PFSK-1 (cell line): ENCODE results near the gene NTN3.

Experiments used
- FOXP2 ChIP-seq: optimal IDR thresholded peaks from 2 replicates; pipeline ENCODE3; 2011; ENCODE audit warnings: borderline replicate concordance, control low read depth, inconsistent platforms; ENCODE audit not compliant: insufficient read depth; ENCODE audit errors: extremely low read length, extremely low read depth
- POLR2AphosphoS5 ChIP-seq: IDR thresholded peaks from 2 replicates; pipeline ENCODE4 v1.6.1; 2012; ENCODE audit warnings: low read depth, mild to moderate bottlenecking, control low read depth, low read length, moderate library complexity
- SIN3A ChIP-seq: IDR thresholded peaks from 2 replicates; pipeline ENCODE4 v1.6.1; 2012; ENCODE audit warnings: mild to moderate bottlenecking, low read length, moderate library complexity, borderline replicate concordance; ENCODE audit not compliant: insufficient read depth
- TAF1 ChIP-seq: IDR thresholded peaks from 2 replicates; pipeline ENCODE4 v1.6.1; 2012; ENCODE audit warnings: low read length, control low read depth, borderline replicate concordance; ENCODE audit not compliant: insufficient read depth
- TF ChIP-seq, protein P1 (sequence below), 2 experiments: IDR thresholded peaks; 2 replicates each; pipeline versions ENCODE4 v1.6.1 to v1.8.0; 2011 to 2012; ENCODE audit warnings: low read depth in 2 of 2, low read length in 2 of 2, control low read depth in 1 of 2, inconsistent platforms in 1 of 2, mild to moderate bottlenecking in 1 of 2, moderate library complexity in 1 of 2; ENCODE audit not compliant: insufficient read depth in 1 of 2

NTN3 gene

DNA sequence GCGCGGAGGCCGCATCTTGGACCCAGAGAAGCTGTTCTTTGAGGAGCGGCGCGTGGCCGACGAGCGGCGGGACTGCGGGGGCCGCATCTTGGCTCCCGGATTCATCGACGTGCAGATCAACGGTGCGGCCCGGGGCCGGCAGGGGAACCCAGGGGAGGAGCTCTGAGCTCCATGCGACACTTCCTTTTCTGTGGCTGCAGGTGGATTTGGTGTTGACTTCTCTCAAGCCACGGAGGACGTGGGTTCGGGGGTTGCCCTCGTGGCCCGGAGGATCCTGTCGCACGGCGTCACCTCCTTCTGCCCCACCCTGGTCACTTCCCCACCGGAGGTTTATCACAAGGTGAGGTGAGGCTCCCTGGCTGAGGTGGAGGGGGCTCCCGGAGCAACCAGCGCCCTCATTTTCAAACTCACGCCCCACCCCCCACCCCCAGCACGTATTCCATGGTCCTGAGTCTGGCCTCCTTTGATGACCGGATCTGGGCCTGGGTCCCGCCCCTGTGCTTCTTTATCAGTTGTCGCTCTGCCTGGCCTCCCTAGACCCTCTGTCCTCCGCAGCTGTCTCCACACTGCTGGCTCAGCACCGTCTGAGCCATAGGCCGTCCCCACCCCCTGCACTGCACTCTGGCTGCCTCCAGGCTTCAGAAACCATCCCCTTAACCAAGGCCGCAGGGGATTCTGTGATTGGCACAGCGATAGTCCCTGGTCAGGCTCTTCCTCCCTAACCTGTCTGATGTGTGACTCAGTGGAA, 49.9 kb downstream of the NTN3 start:
- TF ChIP-seq FOXP2 (no peak), TAF1 (no peak), SIN3A (no peak), POLR2AphosphoS5 (no peak)
- TF ChIP-seq, protein P1, sequence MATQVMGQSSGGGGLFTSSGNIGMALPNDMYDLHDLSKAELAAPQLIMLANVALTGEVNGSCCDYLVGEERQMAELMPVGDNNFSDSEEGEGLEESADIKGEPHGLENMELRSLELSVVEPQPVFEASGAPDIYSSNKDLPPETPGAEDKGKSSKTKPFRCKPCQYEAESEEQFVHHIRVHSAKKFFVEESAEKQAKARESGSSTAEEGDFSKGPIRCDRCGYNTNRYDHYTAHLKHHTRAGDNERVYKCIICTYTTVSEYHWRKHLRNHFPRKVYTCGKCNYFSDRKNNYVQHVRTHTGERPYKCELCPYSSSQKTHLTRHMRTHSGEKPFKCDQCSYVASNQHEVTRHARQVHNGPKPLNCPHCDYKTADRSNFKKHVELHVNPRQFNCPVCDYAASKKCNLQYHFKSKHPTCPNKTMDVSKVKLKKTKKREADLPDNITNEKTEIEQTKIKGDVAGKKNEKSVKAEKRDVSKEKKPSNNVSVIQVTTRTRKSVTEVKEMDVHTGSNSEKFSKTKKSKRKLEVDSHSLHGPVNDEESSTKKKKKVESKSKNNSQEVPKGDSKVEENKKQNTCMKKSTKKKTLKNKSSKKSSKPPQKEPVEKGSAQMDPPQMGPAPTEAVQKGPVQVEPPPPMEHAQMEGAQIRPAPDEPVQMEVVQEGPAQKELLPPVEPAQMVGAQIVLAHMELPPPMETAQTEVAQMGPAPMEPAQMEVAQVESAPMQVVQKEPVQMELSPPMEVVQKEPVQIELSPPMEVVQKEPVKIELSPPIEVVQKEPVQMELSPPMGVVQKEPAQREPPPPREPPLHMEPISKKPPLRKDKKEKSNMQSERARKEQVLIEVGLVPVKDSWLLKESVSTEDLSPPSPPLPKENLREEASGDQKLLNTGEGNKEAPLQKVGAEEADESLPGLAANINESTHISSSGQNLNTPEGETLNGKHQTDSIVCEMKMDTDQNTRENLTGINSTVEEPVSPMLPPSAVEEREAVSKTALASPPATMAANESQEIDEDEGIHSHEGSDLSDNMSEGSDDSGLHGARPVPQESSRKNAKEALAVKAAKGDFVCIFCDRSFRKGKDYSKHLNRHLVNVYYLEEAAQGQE (IDR thresholded peaks at IDR 0.05; ENCODE audit: insufficient read depth in 1 of 2, low read depth in 2 of 2, low read length in 2 of 2): no peak
